ENCODE results near the gene HMGA1.

Gene HMGA1

GRCh38 chr6:34274129-34274528 is 37.5 kb downstream of the HMGA1 start:
- no peak for DNase-seq (ENCODE audit: low spot score)
- H3K4me3 ChIP-seq = no peak overlapping the region
- no peak for TF ChIP-seq CTCF (IDR thresholded peaks at IDR 0.05)
- H3K27ac ChIP-seq = no peak overlapping the region

DNA sequence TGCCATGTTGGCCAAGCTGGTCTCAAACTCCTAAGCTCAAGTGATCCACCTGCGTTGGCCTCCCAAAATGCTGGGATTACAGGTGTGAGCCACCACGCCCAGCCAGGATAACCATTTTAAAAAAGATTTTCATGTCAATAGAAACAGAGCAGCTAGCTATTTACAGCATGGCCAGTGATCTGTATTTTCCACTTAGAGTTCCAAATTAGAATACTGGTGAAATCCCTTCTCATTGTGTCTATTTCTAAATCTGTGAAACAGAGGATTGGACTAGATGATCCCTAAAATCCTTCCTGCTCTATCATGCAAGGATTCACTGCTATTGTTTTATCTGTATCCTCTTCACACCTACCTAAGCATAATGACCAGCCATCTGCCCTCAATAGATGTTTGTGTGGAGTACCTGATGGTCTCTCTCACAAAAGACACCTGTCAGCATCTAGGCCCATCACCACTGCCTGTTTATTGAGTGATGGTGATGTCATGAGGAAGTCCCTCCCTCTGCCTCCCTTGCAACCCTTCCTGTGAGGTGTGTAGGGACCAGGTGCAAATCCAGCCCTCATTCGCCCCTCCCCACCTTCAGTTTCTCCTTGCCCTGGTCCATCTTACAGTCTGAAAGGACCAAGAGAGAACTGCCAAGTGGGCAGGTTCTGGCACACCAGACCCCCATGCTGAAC is 38.6 kb downstream of the HMGA1 start:
- H3K27ac ChIP-seq = no peak overlapping the region

GRCh38 chr6:34276191-34276590 is 39.5 kb downstream of the HMGA1 start:
- TF ChIP-seq CTCF (IDR thresholded peaks at IDR 0.05) = no peak
- no peak for DNase-seq (ENCODE audit: low spot score)
- Histone ChIP-seq H3K27ac (no peak overlapping the region), H3K4me3 (no peak overlapping the region)

More for the DNA sequence above, 38.6 kb downstream of the HMGA1 start:
- no peak for TF ChIP-seq CTCF (IDR thresholded peaks at IDR 0.05)
- DNase-seq (ENCODE audit: low spot score) = no peak
- H3K4me3 ChIP-seq = no peak overlapping the region

DNA sequence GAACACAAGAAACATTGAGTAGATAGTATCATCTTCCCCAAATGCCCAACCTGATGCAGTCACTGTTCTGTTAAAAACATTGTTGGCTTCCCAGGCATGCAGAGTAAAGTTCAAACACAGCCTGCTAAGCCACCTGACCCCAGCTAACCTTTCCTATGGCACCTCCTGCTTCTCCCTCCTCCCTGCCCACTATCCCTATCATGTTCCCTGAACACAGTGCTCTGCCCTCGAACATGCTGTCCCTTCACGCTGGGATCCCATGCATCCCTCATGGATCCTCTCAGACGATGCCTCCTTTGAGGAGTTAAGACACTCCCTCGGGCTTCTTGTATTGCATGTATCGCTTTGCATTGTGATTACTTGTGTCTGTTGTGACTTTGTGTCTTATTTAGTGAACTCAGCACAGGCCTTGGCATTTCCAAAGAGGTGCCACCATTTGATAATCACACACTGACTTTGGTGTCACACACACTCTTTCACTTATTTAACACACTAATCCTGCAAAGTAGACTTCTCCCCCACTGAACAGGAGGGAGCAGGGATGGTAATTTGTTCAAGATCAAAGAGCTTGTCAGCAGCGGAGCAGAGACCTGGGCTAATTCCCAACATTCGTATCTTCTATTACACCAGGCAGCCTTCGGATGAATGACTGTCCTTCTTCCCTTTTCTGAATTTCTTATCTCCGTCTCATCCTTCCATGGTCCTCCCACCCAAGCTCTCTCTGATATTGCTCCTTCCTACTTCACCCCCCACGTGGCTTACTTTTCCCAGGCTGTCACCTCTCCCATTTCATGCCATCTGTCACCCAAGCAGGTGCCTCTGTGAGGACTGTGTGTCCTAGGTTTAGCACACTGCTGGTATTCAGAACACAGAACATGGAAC is 40.4 kb downstream of the HMGA1 start:
- Histone ChIP-seq H3K27ac (no peak overlapping the region), H3K4me3 (no peak overlapping the region)
- no peak for DNase-seq (ENCODE audit: low spot score)
- TF ChIP-seq CTCF (IDR thresholded peaks at IDR 0.05) = no peak

- Histone ChIP-seq H3K27ac (no peak overlapping the region), H3K4me3 (no peak overlapping the region)
- no peak for DNase-seq (ENCODE audit: low spot score)
- TF ChIP-seq CTCF (IDR thresholded peaks at IDR 0.05) = no peak
These were observed 41.1 kb downstream of the HMGA1 start for GRCh38 chr6:34277763-34278112.

DNA sequence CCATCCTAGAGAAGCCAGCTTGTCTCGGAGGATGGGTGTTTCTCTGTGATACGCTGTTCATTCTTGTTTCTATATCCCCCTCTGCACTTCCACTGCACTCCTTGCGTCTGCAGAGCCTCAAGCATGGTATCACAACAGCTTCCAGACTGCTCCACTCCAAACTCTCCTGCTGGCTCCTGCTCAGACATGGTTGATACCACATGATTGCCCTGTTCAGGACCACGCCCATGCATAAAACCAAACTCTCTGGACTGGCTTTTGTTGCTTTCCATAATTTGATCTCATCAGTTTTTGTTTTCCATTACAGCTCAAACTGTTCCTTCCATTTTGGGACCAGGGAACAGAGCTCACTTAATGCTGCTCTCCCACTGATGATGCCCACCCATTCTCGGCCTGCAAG is 42.2 kb downstream of the HMGA1 start:
- Histone ChIP-seq H3K27ac (no peak overlapping the region), H3K4me3 (no peak overlapping the region)
- no peak for DNase-seq (ENCODE audit: low spot score)
- no peak for TF ChIP-seq CTCF (IDR thresholded peaks at IDR 0.05)

DNA sequence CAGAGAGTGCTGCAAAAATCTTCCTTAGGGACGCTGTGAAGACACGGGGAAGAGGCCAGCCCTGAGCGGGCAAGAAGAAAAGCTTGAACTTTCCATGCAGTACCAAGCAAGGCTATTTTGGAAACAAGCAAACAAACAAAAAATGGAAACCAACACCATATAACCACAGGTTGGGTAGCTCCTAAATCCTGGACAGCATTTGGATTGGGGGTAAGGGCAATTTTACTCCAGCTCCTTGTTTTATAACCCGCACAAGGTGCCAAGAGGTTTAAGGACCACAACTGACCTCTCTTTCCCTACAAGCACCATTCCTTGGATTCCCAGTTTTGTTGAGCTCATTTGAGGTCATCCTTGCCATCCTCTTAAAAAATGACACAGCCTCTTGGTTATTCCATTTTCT is 43.5 kb downstream of the HMGA1 start:
- Histone ChIP-seq H3K27ac (no peak overlapping the region), H3K4me3 (no peak overlapping the region)
- no peak for TF ChIP-seq CTCF (IDR thresholded peaks at IDR 0.05)
- DNase-seq (ENCODE audit: low spot score) = no peak
